Subcutaneous abdominal adipose tissue (tissue), 5 donors: Measurements from ENCODE around the gene SLITRK3.

Source experiments
- H3K27ac ChIP-seq: one replicate; pipeline ENCODE4 v1.7.0; 2013; ENCODE audit warnings: low read depth, mild to moderate bottlenecking, inconsistent platforms, low read length, moderate library complexity
- H3K27me3 ChIP-seq, 5 donors: one replicate each; pipeline ENCODE4 v1.7.0; 2013; ENCODE audit warnings: low read length in 5 of 5, inconsistent platforms in 1 of 5; ENCODE audit not compliant: control insufficient read depth in 5 of 5, insufficient read depth in 4 of 5
- H3K36me3 ChIP-seq, 5 donors: one replicate each; pipeline ENCODE4 v1.7.0; 2013; ENCODE audit warnings: low read length in 5 of 5; ENCODE audit not compliant: control insufficient read depth in 5 of 5, insufficient read depth in 5 of 5
- H3K4me1 ChIP-seq, 5 donors: one replicate each; pipeline ENCODE4 v1.7.0; 2013; ENCODE audit warnings: low read length in 5 of 5, mild to moderate bottlenecking in 3 of 5, moderate library complexity in 1 of 5; ENCODE audit not compliant: control insufficient read depth in 5 of 5, insufficient read depth in 5 of 5
- H3K4me3 ChIP-seq, 5 donors: one replicate each; pipeline ENCODE4 v1.7.0; 2013; ENCODE audit warnings: low read length in 5 of 5, low read depth in 1 of 5
- H3K9ac ChIP-seq, 5 donors: one replicate each; pipeline ENCODE4 v1.7.0; 2013; ENCODE audit warnings: low read length in 5 of 5, mild to moderate bottlenecking in 4 of 5, moderate library complexity in 3 of 5
- H3K9me3 ChIP-seq, 5 donors: one replicate each; pipeline ENCODE4 v1.7.0; 2013; ENCODE audit warnings: low read length in 5 of 5; ENCODE audit not compliant: control insufficient read depth in 5 of 5
- donor health status: healthy.
- donor health status: healthy.
- donor health status: healthy.
- donor health status: healthy.
- donor health status: healthy.

Gene SLITRK3, protein sequence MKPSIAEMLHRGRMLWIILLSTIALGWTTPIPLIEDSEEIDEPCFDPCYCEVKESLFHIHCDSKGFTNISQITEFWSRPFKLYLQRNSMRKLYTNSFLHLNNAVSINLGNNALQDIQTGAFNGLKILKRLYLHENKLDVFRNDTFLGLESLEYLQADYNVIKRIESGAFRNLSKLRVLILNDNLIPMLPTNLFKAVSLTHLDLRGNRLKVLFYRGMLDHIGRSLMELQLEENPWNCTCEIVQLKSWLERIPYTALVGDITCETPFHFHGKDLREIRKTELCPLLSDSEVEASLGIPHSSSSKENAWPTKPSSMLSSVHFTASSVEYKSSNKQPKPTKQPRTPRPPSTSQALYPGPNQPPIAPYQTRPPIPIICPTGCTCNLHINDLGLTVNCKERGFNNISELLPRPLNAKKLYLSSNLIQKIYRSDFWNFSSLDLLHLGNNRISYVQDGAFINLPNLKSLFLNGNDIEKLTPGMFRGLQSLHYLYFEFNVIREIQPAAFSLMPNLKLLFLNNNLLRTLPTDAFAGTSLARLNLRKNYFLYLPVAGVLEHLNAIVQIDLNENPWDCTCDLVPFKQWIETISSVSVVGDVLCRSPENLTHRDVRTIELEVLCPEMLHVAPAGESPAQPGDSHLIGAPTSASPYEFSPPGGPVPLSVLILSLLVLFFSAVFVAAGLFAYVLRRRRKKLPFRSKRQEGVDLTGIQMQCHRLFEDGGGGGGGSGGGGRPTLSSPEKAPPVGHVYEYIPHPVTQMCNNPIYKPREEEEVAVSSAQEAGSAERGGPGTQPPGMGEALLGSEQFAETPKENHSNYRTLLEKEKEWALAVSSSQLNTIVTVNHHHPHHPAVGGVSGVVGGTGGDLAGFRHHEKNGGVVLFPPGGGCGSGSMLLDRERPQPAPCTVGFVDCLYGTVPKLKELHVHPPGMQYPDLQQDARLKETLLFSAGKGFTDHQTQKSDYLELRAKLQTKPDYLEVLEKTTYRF

DNA sequence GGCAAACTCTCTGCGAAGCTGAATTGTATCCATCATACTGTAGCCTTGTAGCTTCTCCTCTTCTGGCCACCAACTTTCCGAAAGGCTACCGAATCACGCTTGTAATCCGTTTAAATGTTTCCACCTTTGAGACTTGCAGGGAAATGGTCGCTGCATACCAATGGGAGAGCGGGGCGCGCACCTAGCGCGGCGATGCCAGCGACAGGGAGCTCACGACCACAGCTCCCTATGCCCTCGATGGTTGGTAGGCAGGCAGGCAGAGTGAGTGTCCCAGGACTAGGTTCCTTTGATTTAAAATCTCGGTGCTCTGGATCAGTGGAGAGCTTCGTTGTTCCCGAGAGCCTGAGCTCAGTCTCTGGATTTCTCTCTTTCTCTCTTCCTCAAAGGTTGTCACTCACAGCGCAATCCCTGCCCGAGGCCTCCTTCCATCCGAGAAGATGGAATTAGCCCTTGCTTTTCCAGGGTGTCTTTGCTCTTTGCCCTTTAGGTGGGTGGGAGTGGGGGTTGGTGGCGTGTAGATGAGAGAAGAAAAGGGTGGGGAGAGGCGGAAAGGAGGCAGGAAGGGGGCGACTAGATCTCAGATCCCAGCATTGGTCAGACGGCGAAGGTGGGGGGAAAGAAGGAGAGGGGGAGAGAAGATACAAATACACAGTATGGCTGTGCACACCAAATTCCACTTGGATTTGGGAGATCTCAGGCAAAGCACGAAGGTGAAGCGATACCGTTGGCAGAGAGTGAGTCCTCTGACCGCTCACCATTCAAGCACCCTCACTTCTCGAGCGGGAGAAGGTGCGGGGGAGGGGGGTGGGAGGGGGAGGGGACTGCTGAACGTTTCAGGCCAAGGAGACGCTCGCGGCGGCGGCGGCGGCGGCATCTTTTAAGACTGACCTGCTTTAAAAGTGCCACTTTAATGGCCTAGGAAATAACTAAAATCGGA lies at the start of gene SLITRK3:
TSS of gene SLITRK3 (minus strand) at position 745 of the 937 bp plus-strand sequence. CDS start 5,554 bp downstream, outside the sequence.
- Histone ChIP-seq H3K4me1 (peaks cover 0 to 36% (median 31%) of the 10 kb centered on the region in 5 donors), H3K27me3 (peaks cover 26 to 61% (median 42%) of the 10 kb centered on the region in 5 donors), H3K9ac (peak within 1 kb of the TSS in 1 of 5 donors; percentile 41)

DNA sequence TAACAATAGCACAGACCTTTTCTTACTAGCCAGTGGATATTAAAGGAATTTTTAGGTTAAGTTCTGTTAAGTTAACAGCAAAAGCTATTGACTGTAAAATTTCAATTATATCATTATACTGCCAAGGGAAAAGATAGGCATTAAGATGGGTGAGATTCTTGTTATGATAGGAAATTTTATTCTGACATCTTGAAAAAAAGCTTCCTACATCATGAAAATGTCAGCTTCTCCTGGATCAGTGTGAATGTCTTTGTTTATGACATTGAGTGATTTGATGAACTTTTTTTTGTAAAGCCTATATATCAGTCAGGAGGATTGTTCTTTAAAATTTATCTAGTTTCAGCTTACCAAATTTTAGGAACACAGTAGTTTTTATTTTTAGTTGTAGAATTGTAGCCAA lies 47.4 kb upstream of the SLITRK3 start:
- Histone ChIP-seq H3K27ac (no peak overlapping the region), H3K27me3 (no peaks in the 10 kb centered on the region), H3K9me3 (no peaks in the 10 kb centered on the region), H3K9ac (no peak overlapping the region), H3K4me3 (no peak overlapping the region), H3K36me3 (no peaks in the 10 kb centered on the region), H3K4me1 (no peaks in the 10 kb centered on the region)

More for the DNA sequence above, at the start of gene SLITRK3:
- Histone ChIP-seq H3K4me3 (peak within 1 kb of the TSS; percentile 41 to 74 (median 56)), H3K36me3 (no peaks in the 10 kb centered on the region), H3K9me3 (peaks cover 0 to 3% (median 0%) of the 10 kb centered on the region in 5 donors), H3K27ac (no peak within 1 kb of the TSS)

DNA sequence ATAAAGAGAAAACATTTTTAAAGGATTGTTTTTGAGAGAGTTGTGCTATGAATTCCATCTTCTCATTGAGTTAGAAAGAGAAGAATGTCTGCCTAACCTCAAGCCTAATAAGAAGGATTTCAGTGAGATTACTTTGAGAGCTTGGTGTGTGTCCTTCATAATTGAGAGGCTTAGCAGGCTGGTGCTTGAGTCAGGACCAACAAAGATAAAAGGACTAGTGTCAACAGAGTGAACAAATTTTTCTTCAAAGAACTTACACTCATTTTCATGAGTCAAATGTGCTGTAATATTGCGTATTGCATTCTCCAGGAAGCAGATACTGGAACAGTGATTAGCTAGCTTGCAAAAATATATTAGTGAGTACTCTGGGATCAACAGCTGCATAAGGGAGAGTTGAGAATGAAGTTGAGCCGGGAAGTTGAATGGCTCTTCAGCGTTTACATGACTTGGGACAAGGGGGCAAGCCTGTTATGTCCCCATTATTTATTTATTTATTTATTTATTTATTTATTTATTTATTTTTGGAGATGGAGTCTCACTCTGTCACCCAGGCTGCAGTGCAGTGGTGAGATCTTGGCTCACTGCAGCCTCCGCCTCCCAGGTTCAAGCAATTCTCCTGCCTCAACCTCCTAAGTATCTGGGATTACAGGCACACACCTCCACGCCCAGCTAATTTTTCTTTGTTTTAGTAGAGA lies 37.5 kb upstream of the SLITRK3 start:
- Histone ChIP-seq H3K27ac (no peak overlapping the region), H3K4me1 (no peaks in the 10 kb centered on the region), H3K9ac (no peak overlapping the region), H3K4me3 (no peak overlapping the region), H3K36me3 (no peaks in the 10 kb centered on the region), H3K27me3 (no peaks in the 10 kb centered on the region), H3K9me3 (no peaks in the 10 kb centered on the region)

DNA sequence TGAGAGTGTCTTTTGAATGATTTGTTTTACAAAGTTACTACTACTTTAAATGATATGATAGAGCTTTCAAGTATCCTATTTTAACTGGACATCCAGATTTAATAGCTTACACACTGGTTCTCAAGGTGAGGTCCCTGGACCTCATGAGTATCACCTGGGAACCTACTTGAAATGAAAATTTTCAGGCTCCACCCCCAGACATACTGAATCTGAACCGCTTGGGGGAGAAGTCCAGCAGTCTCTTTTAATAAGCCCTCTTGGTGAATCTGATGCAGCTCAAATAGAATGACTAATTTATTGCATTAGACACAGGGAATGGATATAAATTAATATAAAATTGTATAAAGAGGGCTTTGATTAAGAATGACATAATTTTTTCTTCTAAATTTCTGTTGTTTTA lies 29.4 kb upstream of the SLITRK3 start:
- no peaks in the 10 kb centered on the region for H3K27me3 ChIP-seq
- no peaks in the 10 kb centered on the region for H3K9me3 ChIP-seq
- no peaks in the 10 kb centered on the region for H3K4me1 ChIP-seq
- no peak overlapping the region for H3K9ac ChIP-seq
- no peak overlapping the region for H3K4me3 ChIP-seq
- no peaks in the 10 kb centered on the region for H3K36me3 ChIP-seq
- no peak overlapping the region for H3K27ac ChIP-seq

DNA sequence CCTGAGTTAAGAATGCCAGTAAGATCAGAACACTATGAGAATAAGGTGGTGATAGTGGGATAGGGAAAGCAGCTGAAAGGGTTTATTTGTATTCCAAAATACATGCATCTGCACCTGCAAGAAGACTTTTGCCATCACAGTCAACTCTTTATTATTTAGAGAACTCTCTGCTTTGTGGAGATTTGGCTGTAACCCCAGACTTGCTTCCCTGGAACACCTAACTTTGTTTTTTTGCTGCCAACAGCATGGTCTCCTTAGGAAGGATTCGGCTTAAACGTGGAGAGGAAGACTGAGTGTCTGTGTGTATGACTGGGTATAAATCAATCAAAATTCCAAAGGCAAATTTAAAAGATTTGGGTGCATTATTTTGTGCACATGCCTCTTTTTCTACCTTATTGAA lies 21.6 kb upstream of the SLITRK3 start:
- Histone ChIP-seq H3K27me3 (no peaks in the 10 kb centered on the region), H3K4me1 (no peaks in the 10 kb centered on the region), H3K9me3 (no peaks in the 10 kb centered on the region), H3K9ac (no peak overlapping the region), H3K36me3 (no peaks in the 10 kb centered on the region), H3K27ac (no peak overlapping the region), H3K4me3 (no peak overlapping the region)

DNA sequence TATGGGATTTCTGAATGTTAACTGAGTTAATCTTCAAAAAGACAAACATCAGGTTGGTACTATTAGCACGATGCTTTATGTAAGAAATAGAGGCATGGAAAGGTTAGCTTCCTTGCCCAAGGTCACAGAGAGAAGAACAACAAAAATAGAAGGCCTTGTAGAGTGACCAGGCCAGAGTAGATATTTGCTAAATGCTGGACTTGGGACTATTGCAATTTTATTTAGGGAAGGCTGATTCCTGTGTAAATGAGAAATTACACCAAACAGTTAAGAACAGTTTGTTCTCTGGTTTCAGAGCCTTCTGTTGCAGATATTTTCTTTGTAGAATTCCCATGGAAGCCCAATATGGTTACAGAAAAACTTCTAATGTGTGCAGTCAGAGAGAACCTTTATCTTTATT lies 16.4 kb upstream of the SLITRK3 start:
- Histone ChIP-seq H3K36me3 (no peaks in the 10 kb centered on the region), H3K9ac (no peak overlapping the region), H3K27me3 (no peaks in the 10 kb centered on the region), H3K9me3 (no peaks in the 10 kb centered on the region), H3K4me1 (no peaks in the 10 kb centered on the region), H3K27ac (no peak overlapping the region), H3K4me3 (no peak overlapping the region)

DNA sequence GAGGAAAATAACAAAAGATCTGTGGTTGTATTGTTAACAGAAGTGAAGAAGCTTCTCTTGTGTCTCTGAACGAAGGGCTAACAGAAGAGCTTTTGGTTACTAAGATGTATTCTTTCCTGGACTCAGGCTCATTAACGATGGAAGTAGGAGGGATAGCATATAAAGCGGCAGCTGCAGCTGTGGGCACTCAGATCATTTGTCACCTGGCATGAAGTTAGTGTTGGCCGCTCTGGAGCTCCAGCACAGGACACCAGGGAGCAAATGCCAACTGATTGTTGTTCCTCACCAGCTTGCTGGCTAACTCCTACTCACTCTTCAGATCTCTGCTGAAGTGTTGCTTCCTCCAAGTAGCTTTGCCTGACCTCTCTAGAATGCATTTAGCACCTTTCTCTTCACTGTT lies 15.5 kb upstream of the SLITRK3 start:
- no peak overlapping the region for H3K27ac ChIP-seq
- H3K4me1 ChIP-seq, result peaks cover 0 to 5% (median 4%) of the 10 kb centered on the region in 5 donors
- H3K9me3 ChIP-seq, result no peaks in the 10 kb centered on the region
- no peaks in the 10 kb centered on the region for H3K36me3 ChIP-seq
- H3K4me3 ChIP-seq, result no peak overlapping the region
- H3K9ac ChIP-seq, result no peak overlapping the region
- H3K27me3 ChIP-seq, result no peaks in the 10 kb centered on the region

DNA sequence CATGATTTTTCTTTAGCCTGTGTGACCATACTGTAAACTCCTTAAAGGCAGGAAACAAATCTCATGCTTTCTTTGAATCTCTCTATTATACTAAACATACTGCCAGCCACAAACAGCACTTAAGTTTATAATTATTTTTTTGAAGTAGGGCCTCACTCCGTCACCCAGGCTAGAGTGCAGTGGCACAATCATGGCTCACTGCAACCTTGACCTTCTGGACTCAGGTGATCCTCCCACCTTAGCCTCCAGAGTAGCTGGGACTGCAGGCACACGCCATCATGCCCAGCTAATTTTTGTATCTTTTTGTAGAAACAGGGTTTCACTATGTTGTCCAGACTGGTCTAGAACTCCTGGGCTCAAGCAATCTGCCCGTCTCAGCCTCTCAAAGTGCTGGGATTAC lies 14.5 kb upstream of the SLITRK3 start:
- Histone ChIP-seq H3K27me3 (no peaks in the 10 kb centered on the region), H3K9me3 (no peaks in the 10 kb centered on the region), H3K27ac (no peak overlapping the region), H3K4me1 (peaks cover 0 to 5% (median 4%) of the 10 kb centered on the region in 5 donors), H3K4me3 (no peak overlapping the region), H3K36me3 (no peaks in the 10 kb centered on the region), H3K9ac (no peak overlapping the region)

DNA sequence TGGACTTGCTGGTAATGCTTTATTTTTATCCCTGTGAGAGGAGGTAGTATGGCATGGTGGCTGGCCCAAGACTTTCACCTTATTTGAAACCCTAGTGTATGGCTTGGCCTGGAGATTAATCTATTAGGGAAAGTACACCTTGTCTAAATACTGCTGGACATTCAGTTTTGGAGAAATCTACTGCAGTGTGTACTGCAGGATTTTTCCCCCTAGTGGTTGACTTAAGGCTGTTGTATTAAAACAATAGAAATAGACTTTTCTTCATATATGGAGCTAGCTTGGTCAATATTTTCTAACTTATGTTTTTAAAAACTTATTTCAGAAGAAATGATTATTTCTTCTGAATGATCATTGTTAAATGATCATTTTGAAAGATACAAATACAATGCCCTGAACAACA lies 13.9 kb upstream of the SLITRK3 start:
- H3K4me3 ChIP-seq, result no peak overlapping the region
- no peak overlapping the region for H3K9ac ChIP-seq
- peaks cover 0 to 5% (median 4%) of the 10 kb centered on the region in 5 donors for H3K4me1 ChIP-seq
- no peak overlapping the region for H3K27ac ChIP-seq
- H3K9me3 ChIP-seq, result no peaks in the 10 kb centered on the region
- no peaks in the 10 kb centered on the region for H3K27me3 ChIP-seq
- no peaks in the 10 kb centered on the region for H3K36me3 ChIP-seq
